ENCODE data around the gene CHN1. TPM values are rescaled to one million over a fixed set of nuclear protein-coding genes. Genes with fewer than 3 reads are reported as not detected.
A peak's percentile ranks its signal among the peaks of the same experiment; 100 is the strongest.

Gene CHN1
- total and polyA plus RNA-seq, 2 of the 8 experiments (the other 6 are each of a cell fraction or from before 2014, with no cell fraction given): 54.0 to 65.7 TPM

DNA sequence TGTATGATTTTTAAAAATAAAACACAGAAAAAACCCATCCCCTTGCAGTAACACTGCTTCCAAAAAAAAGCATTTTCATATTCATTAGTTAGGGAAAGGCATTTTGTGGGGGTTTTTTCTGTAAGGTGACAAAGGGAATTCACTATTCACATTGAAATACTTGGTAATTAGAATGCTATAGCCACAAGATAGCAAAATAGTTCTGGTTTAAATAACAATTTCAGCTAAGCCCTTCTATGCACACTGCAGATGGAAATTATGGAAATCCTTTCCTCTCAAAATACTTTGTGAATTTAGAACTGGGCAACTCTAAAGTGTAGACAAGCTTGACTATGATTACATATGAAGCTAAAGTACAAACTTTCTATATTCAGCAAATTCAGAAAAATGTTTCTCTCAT lies 138.8 kb downstream of the CHN1 start:
- no peak for FAIRE-seq
- H3K56ac ChIP-seq (replicated peaks; ENCODE audit: insufficient read length, low read depth, low read length): no peak overlapping the region
- no peak for TF ChIP-seq KDM5A (IDR thresholded peaks at IDR 0.05; ENCODE audit: low read length)

More for the DNA sequence above, 138.8 kb downstream of the CHN1 start:
- DNase-seq (ENCODE audit: low read depth in 1 of 2, low spot score in 2 of 2): no peak
- Histone ChIP-seq H3K9ac (replicated peaks in 1 of 4; ENCODE audit: extremely low read depth in 1 of 4, low read depth in 3 of 4, low read length in 3 of 4) (no peak overlapping the region), H2AK5ac (ENCODE audit: low read depth, low read length) (no peak overlapping the region), H3K27ac (ENCODE audit: low read depth, low read length) (no peak overlapping the region), H3K4me2 (ENCODE audit: insufficient read depth in 1 of 2, low read depth in 2 of 2, low read length in 2 of 2) (peak overlapping the region in 1 of 2 experiments; percentile 26; a peak in 1 of 4 replicates), H3K18ac (ENCODE audit: extremely low read depth, low read length) (no peak overlapping the region), H3K79me2 (ENCODE audit: control insufficient read depth in 1 of 2, insufficient read depth in 2 of 2, low read length in 2 of 2) (peaks cover 0 to 4% of the 10 kb centered on the region in 2 experiments; a peak in 1 of 4 replicates), H2BK12ac (ENCODE audit: low read depth, low read length) (no peak overlapping the region), H2BK120ac (replicated peaks; ENCODE audit: low read depth, low read length) (no peak overlapping the region), H2BK20ac (ENCODE audit: low read length) (no peak overlapping the region), H3K36me3 (ENCODE audit: control insufficient read depth in 2 of 4, insufficient read depth in 4 of 4, low read length in 3 of 4) (no peaks in the 10 kb centered on the region), H3K23ac (ENCODE audit: insufficient read length) (no peak overlapping the region), H3K27me3 (replicated peaks in 1 of 4; ENCODE audit: control insufficient read depth in 3 of 4, extremely low read depth in 1 of 4, insufficient read depth in 3 of 4, low read length in 3 of 4) (no peaks in the 10 kb centered on the region), H2BK5ac (ENCODE audit: low read depth, low read length) (no peak overlapping the region), H4K20me1 (replicated peaks in 1 of 2; ENCODE audit: control insufficient read depth in 1 of 2, insufficient read depth in 2 of 2, low read length in 2 of 2) (no peaks in the 10 kb centered on the region), H4K8ac (ENCODE audit: extremely low read depth, insufficient read depth, low read length) (no peak overlapping the region), H3K9me3 (ENCODE audit: insufficient read depth in 2 of 2, low read depth in 1 of 2, low read length in 1 of 2) (no peaks in the 10 kb centered on the region), H3K23me2 (ENCODE audit: low read depth, low read length) (no peaks in the 10 kb centered on the region), H3K4ac (replicated peaks; ENCODE audit: insufficient read length, low read depth, low read length) (no peak overlapping the region), H3K4me1 (replicated peaks in 1 of 4; ENCODE audit: control insufficient read depth in 3 of 4, insufficient read depth in 4 of 4, low read length in 3 of 4) (peaks cover 0 to 4% (median 3%) of the 10 kb centered on the region in 4 experiments; a peak in 2 of 7 replicates), H3K14ac (ENCODE audit: insufficient read length) (no peak overlapping the region), H2AFZ (ENCODE audit: low read length) (no peak overlapping the region), H3K4me3 (ENCODE audit: extremely low read depth in 1 of 4, insufficient read depth in 2 of 4, low read depth in 3 of 4, low read length in 4 of 4) (peak overlapping the region in 1 of 4 experiments; percentile 41; a peak in 1 of 8 replicates), H3K79me1 (ENCODE audit: low read depth, low read length) (no peaks in the 10 kb centered on the region), H2BK15ac (ENCODE audit: low read length) (no peak overlapping the region), H4K5ac (ENCODE audit: insufficient read length, low read depth, low read length) (peak overlapping the region; percentile 86), H4K91ac (replicated peaks; ENCODE audit: insufficient read length, low read length) (no peak overlapping the region)
- CTCF ChIA-PET (ENCODE audit: partially characterized antibody): interaction anchor here (1.2 to 2.7 kb wide), 5 partner anchors 15 to 117 kb away, joined by 4 to 11 read pairs (median 4); no protein-coding TSS in a partner anchor
- POLR2A ChIA-PET (ENCODE audit: partially characterized antibody): interaction anchor here (1.3 to 1.8 kb wide), 4 partner anchors 8 to 95 kb away, joined by 3 to 7 read pairs (median 4); no protein-coding TSS in a partner anchor

Data from H1 (cell line).